SK-N-MC (cell line): Measurements from ENCODE around the gene GAPT.

Source experiments
- DNase-seq: peaks from one replicate; pipeline ENCODE4 v3.0.0-alpha.2; 2011; ENCODE audit warnings: low read depth, low spot score
- H3K27ac ChIP-seq: fragments of 200-600 bp; sonication (generic); 2 replicates; pipeline ENCODE4 v1.5.1; 2016; ENCODE audit warnings: mixed run types
- H3K36me3 ChIP-seq: fragments of 200-600 bp; sonication (generic); 2 replicates; pipeline ENCODE4 v1.6.1; 2017; ENCODE audit warnings: antibody characterized with exemption, low read length, mixed read lengths; ENCODE audit not compliant: insufficient read depth
- H3K4me3 ChIP-seq: fragments of 200-600 bp; sonication (generic); 2 replicates; pipeline ENCODE4 v1.5.1; 2016
- H3K9ac ChIP-seq: fragments of 200-600 bp; sonication (generic); 2 replicates; pipeline ENCODE4 v1.8.0; 2017; ENCODE audit warnings: mixed run types, mixed read lengths; ENCODE audit not compliant: insufficient read length
- H3K9me3 ChIP-seq: fragments of 200-600 bp; sonication (generic); 2 replicates; pipeline ENCODE4 v1.6.1; 2017; ENCODE audit warnings: low read depth, mild to moderate bottlenecking, antibody characterized with exemption, low read length, moderate library complexity, mixed read lengths
- EZH2 ChIP-seq: fragments of 200-600 bp; sonication (generic); IDR thresholded peaks from one replicate; pipeline ENCODE4 v1.6.1; 2017; ENCODE audit warnings: antibody characterized with exemption
- FOXP2 ChIP-seq: optimal IDR thresholded peaks from 2 replicates; pipeline ENCODE3; 2011; ENCODE audit warnings: mild to moderate bottlenecking, moderate library complexity; ENCODE audit not compliant: insufficient read depth; ENCODE audit errors: extremely low read length, control extremely low read depth
- POLR2AphosphoS5 ChIP-seq: IDR thresholded peaks from 2 replicates; pipeline ENCODE4 v1.6.1; 2012; ENCODE audit warnings: mild to moderate bottlenecking, low read depth, low read length, borderline replicate concordance

GAPT gene

DNA sequence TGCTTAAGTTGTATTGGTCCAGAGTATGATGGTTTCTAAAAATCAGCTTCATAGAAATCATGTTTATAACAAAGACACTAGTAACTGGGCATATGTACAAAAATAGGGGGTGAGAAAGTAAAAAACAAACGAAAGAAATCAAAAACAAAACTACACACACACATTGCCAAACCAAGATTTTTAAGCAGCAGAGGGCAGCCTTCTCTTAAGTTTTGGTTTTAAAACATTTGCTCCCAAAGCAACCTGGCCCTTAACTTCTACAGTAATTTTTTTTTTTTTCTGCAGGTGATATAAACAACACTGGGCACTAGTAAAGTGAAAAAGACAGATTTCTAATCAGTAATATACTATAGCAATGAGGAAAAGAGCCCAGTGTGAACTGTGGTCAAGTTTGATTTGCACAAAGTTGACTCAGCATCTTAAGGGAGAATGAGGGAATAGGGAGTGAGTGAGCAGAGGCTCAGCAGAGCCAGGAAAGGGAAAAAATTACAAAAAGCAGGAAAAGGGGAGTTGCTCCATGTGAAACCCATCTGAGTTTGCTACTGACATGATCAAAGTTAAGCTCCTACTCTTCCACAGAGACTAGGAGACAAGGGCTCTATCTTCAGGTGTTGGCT, 13.4 kb upstream of the GAPT start:
- TF ChIP-seq FOXP2 (no peak), EZH2 (no peak), POLR2AphosphoS5 (no peak)
- Histone ChIP-seq H3K27ac (no peak overlapping the region), H3K4me3 (no peak overlapping the region), H3K9ac (no peak overlapping the region), H3K9me3 (no peaks in the 10 kb centered on the region), H3K36me3 (no peaks in the 10 kb centered on the region)
- DNase-seq = no peak

DNA sequence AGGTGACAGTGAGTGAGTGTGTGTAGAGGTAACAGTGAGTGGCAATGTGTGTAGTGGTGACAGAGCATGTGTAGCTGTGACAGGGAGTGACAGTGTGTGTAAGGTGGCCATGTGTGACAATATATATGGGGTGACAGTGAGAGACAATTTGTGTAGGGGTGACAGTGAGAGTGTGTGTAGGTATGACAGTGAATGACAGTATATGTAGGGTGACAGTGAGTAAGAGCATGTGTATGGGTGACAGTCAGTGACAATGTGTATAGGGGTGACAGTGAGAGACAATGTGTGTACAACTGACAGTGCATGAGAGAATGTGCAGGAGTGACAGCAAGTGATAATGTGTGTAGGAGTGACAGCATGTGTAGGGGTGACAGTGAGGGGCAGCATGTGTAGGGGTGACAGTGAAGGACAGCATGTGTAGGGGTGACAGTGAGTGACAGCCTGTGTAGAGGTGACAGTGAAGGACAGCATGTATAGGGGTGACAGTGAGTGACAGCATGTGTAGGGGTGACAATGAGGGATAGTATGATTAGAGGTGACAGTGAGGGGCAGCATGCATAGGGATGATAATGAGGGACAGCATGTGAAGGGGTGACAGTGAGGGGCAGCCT, 10.1 kb upstream of the GAPT start:
- Histone ChIP-seq H3K36me3 (no peaks in the 10 kb centered on the region), H3K4me3 (no peak overlapping the region), H3K9ac (no peak overlapping the region), H3K27ac (no peak overlapping the region), H3K9me3 (no peaks in the 10 kb centered on the region)
- no peak for DNase-seq
- TF ChIP-seq FOXP2 (no peak), POLR2AphosphoS5 (no peak), EZH2 (no peak)

DNA sequence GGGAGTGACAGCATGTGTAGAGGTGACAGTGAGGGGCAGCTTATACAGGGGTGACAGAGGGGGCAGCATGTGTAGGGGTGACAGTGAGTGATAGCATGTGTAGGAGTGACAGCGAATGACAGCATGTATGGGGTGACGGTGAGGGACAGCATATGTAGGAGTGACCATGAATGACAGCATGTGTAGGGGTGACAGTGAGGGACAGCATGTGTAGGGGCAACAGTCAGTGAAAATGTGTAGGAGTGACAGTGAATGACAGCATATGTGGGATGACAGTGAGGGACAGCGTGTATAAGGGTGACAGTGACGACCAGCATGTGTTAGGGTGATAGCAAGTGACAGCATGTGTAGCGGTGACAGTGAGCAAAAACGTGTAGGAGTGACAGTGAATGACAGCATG, 9.4 kb upstream of the GAPT start:
- DNase-seq = no peak
- H3K9me3 ChIP-seq = no peaks in the 10 kb centered on the region
- no peak for TF ChIP-seq FOXP2
- no peak for TF ChIP-seq POLR2AphosphoS5
- no peak for TF ChIP-seq EZH2
- H3K36me3 ChIP-seq = no peaks in the 10 kb centered on the region
- no peak overlapping the region for H3K27ac ChIP-seq
- no peak overlapping the region for H3K4me3 ChIP-seq
- H3K9ac ChIP-seq = no peak overlapping the region

DNA sequence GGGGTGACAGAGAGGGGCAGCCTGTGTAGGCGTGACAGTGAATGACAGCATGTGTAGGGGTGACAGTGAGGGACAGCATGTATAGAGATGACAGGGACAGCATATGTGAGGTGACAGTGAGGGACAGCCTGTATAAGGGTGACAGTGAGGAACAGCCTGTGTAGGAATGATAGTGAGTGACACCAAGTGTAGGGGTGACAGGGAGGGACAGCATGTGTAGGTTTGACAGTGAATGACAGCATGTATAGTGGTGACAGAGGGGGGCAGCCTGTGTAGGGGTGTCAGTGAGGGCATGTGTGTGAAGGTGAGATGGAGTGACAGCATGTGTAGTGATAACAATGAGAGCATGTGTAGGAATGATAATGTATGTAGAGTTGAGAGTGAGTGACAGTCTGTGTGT, 8.7 kb upstream of the GAPT start:
- TF ChIP-seq EZH2 = no peak
- TF ChIP-seq POLR2AphosphoS5 = no peak
- TF ChIP-seq FOXP2 = no peak
- Histone ChIP-seq H3K36me3 (no peaks in the 10 kb centered on the region), H3K9me3 (no peaks in the 10 kb centered on the region), H3K4me3 (no peak overlapping the region), H3K27ac (no peak overlapping the region), H3K9ac (no peak overlapping the region)
- DNase-seq = no peak

DNA sequence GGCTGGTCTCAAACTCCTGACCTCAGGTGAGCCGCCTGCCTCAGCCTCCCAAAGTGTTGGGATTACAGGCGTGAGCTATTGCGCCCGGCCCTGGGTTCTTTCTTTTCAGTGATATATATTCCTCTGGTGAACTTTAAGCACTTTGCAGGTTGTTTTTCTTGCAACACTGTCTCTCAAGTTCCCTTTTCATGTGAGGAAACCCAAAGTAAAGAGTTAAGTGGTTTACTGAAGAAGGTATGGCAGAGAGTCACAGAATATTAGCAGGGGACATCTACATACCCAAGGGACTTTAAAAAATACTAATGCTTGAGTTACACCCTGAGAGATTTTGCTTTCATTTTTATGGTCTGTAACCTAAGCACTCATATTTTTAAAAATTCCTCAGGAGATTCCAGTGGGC, 6.7 kb upstream of the GAPT start:
- Histone ChIP-seq H3K9ac (no peak overlapping the region), H3K36me3 (no peaks in the 10 kb centered on the region), H3K4me3 (no peak overlapping the region), H3K27ac (no peak overlapping the region), H3K9me3 (no peaks in the 10 kb centered on the region)
- DNase-seq = no peak
- TF ChIP-seq POLR2AphosphoS5 (no peak), EZH2 (no peak), FOXP2 (no peak)

DNA sequence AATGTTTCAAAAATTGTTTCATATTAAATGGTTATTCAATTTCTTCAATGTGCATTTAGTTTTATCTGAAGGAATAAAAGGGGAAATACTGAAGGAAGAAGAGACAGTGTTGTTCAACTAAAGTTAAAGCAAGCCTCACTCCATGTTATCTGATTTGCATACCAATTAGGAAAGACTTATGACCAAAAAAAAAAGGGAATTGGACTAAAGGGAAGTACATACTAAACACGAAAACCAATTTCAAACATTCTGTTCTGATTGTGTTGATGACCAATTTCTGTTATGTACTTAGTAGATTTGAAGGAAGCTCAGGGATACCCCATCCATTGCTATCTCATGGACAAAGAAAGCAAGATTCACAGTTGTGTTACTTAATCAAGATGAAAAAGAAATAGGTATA, 4.9 kb upstream of the GAPT start:
- H3K9me3 ChIP-seq = no peaks in the 10 kb centered on the region
- no peak overlapping the region for H3K4me3 ChIP-seq
- no peak for TF ChIP-seq FOXP2
- no peak for TF ChIP-seq EZH2
- TF ChIP-seq POLR2AphosphoS5 = no peak
- no peaks in the 10 kb centered on the region for H3K36me3 ChIP-seq
- H3K9ac ChIP-seq = no peak overlapping the region
- no peak overlapping the region for H3K27ac ChIP-seq
- DNase-seq = no peak

DNA sequence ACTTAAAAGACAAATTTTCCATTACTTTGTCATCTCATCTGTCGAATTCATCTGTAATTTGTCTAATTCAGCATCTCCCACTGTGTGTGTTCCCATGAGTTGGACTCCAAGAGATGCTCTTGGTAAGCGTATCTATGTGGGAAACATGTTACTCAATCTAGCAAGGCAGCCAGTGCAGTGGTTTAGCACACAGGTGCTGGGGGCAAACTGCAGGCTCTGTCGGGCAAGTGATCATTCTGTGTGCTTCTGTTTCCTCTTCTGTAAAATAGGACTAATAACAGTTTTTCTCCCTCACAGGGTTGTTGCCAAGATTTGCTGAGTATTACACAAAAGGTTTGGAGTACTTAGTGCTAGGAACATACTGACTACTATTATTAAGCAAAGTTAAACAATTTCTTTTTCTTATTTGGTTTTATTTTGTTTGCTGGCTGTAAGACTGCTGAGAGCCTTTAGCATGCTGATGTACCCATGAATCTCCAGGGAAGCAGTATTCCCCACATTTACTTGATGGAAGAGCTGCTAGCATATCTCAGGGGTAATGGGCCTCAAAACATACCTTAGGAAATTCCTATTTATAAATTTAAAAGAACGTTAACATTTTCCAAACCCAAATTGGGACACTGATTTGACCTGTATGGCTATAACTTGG, 709 bp upstream of the GAPT start:
- Histone ChIP-seq H3K27ac (no peak overlapping the region), H3K36me3 (no peaks in the 10 kb centered on the region), H3K9me3 (no peaks in the 10 kb centered on the region), H3K4me3 (no peak overlapping the region), H3K9ac (no peak overlapping the region)
- DNase-seq = no peak
- TF ChIP-seq POLR2AphosphoS5 (no peak), FOXP2 (no peak), EZH2 (no peak)

DNA sequence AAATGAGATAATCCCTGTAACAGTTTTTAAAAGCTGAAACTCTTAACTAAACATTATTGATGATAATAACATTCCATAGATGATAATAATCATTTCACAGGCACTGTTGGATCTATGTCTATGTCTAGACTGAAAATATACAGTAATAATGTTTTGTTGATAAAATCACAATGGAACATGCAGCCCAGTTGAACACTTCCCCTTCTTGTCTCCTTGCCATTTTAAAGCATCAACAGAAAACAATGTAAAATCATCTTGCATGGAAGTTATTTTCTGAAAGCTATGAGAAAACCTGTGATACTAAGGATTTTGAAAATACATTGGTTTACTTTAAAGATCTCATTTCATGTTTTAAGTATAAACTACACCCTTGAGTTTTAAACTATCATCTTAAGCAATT, 1.9 kb downstream of the GAPT start:
- Histone ChIP-seq H3K9me3 (no peaks in the 10 kb centered on the region), H3K9ac (no peak overlapping the region), H3K36me3 (no peaks in the 10 kb centered on the region), H3K27ac (no peak overlapping the region), H3K4me3 (no peak overlapping the region)
- TF ChIP-seq EZH2 (no peak), FOXP2 (no peak), POLR2AphosphoS5 (no peak)
- DNase-seq = no peak
